H9 (cell line): ENCODE measurements around the gene LDB1. TPM values are rescaled to one million over a fixed set of nuclear protein-coding genes. Genes with fewer than 3 reads are reported as not detected.

Source experiments
- DNase-seq: peaks from one replicate; pipeline ENCODE4 v3.0.0-alpha.2; 2017
- H2AFZ ChIP-seq: one replicate; pipeline ENCODE4 v1.6.1; 2013; ENCODE audit warnings: mild to moderate bottlenecking, low read length, control low read depth, moderate library complexity
- H2AK5ac ChIP-seq: 2 replicates; pipeline ENCODE4 v1.6.1; 2013; ENCODE audit warnings: low read length, control low read depth, mixed read lengths; ENCODE audit not compliant: insufficient read length
- H2BK120ac ChIP-seq: one replicate; pipeline ENCODE4 v1.6.1; 2013; ENCODE audit warnings: low read depth, mild to moderate bottlenecking, low read length, control low read depth, inconsistent platforms; ENCODE audit not compliant: poor library complexity, severe bottlenecking
- H2BK12ac ChIP-seq: 2 replicates; pipeline ENCODE4 v1.6.1; 2013; ENCODE audit warnings: low read length, control low read depth, mixed read lengths, low read depth; ENCODE audit not compliant: insufficient read length
- H2BK15ac ChIP-seq: 2 replicates; pipeline ENCODE4 v1.6.1; 2013; ENCODE audit warnings: low read depth, low read length, control low read depth
- H2BK20ac ChIP-seq: one replicate; pipeline ENCODE4 v1.6.1; 2013; ENCODE audit warnings: low read depth, mild to moderate bottlenecking, low read length, control low read depth, inconsistent platforms; ENCODE audit not compliant: poor library complexity, severe bottlenecking
- H2BK5ac ChIP-seq: 2 replicates; pipeline ENCODE4 v1.6.1; 2013; ENCODE audit warnings: low read length, control low read depth, mixed read lengths; ENCODE audit not compliant: insufficient read length
- H3K14ac ChIP-seq: 2 replicates; pipeline ENCODE4 v1.6.1; 2013; ENCODE audit warnings: low read length, control low read depth; ENCODE audit not compliant: insufficient read depth
- H3K18ac ChIP-seq: 2 replicates; pipeline ENCODE4 v1.6.1; 2013; ENCODE audit warnings: low read depth, mild to moderate bottlenecking, mixed read lengths, low read length, control low read depth; ENCODE audit not compliant: insufficient read length
- H3K23ac ChIP-seq: 2 replicates; pipeline ENCODE4 v1.6.1; 2013; ENCODE audit warnings: low read length, control low read depth, mixed read lengths, low read depth; ENCODE audit not compliant: insufficient read length
- H3K23me2 ChIP-seq: 2 replicates; pipeline ENCODE4 v1.6.1; 2013; ENCODE audit warnings: low read depth, mild to moderate bottlenecking, mixed read lengths, low read length, control low read depth; ENCODE audit not compliant: insufficient read length, poor library complexity, severe bottlenecking
- H3K27ac ChIP-seq: 2 replicates; pipeline ENCODE4 v1.5.1; 2013; ENCODE audit warnings: low read length, control low read depth, mixed read lengths, low read depth; ENCODE audit not compliant: insufficient read length
- H3K27me3 ChIP-seq: 2 replicates; pipeline ENCODE4 v1.6.1; 2013; ENCODE audit warnings: low read length, control low read depth, inconsistent platforms; ENCODE audit not compliant: insufficient read depth
- H3K4ac ChIP-seq: 2 replicates; pipeline ENCODE4 v1.6.1; 2013; ENCODE audit warnings: low read depth, mild to moderate bottlenecking, control low read depth, inconsistent platforms, low read length, moderate library complexity
- H3K4me1 ChIP-seq: 2 replicates; pipeline ENCODE4 v1.6.1; 2013; ENCODE audit warnings: low read length, control low read depth, inconsistent platforms; ENCODE audit not compliant: insufficient read depth
- H3K4me2 ChIP-seq: 2 replicates; pipeline ENCODE4 v1.6.1; 2013; ENCODE audit warnings: low read length, control low read depth, mixed read lengths; ENCODE audit not compliant: insufficient read length, insufficient read depth
- H3K56ac ChIP-seq: 2 replicates; pipeline ENCODE4 v1.6.1; 2013; ENCODE audit warnings: low read depth, mild to moderate bottlenecking, mixed read lengths, low read length, control low read depth; ENCODE audit not compliant: insufficient read length
- H3K79me1 ChIP-seq: 2 replicates; pipeline ENCODE4 v1.6.1; 2013; ENCODE audit warnings: low read depth, mild to moderate bottlenecking, moderate library complexity, low read length, control low read depth, inconsistent platforms; ENCODE audit not compliant: insufficient read depth, poor library complexity, severe bottlenecking
- H3K79me2 ChIP-seq: 2 replicates; pipeline ENCODE4 v1.6.1; 2013; ENCODE audit warnings: low read length, control low read depth, inconsistent platforms; ENCODE audit not compliant: insufficient read depth
- H3K9ac ChIP-seq: 2 replicates; pipeline ENCODE4 v1.6.1; 2013; ENCODE audit warnings: low read length, control low read depth, mixed read lengths; ENCODE audit not compliant: insufficient read length; ENCODE audit errors: extremely low read depth
- H3K9me3 ChIP-seq: one replicate; pipeline ENCODE4 v1.6.1; 2013; ENCODE audit warnings: low read depth, low read length, inconsistent platforms; ENCODE audit not compliant: control insufficient read depth
- H3T11ph ChIP-seq: one replicate; pipeline ENCODE4 v1.6.1; 2013; ENCODE audit warnings: mild to moderate bottlenecking, low read length, control low read depth, inconsistent platforms
- H4K20me1 ChIP-seq: one replicate; pipeline ENCODE4 v1.6.1; 2013; ENCODE audit not compliant: control insufficient read depth, insufficient read length, insufficient read depth
- H4K5ac ChIP-seq: 2 replicates; pipeline ENCODE4 v1.6.1; 2013; ENCODE audit warnings: low read depth, mild to moderate bottlenecking, mixed read lengths, low read length, control low read depth; ENCODE audit not compliant: insufficient read length
- H4K8ac ChIP-seq: replicated peaks from 2 replicates; pipeline ENCODE4 v1.6.1; 2013; ENCODE audit warnings: low read length, control low read depth, mixed read lengths, low read depth; ENCODE audit not compliant: insufficient read length
- H4K91ac ChIP-seq: 2 replicates; pipeline ENCODE4 v1.6.1; 2013; ENCODE audit warnings: low read depth, mild to moderate bottlenecking, moderate library complexity, mixed read lengths, low read length, control low read depth; ENCODE audit not compliant: insufficient read length
- H3K27ac Mint-ChIP-seq, 3 experiments: 2 replicates in 2 of 3; 3 replicates in 1 of 3; pipeline ENCODE4 v1.8.0; 2020 to 2021; ENCODE audit warnings: mixed read lengths in 3 of 3, mild to moderate bottlenecking in 1 of 3, moderate library complexity in 1 of 3
- H3K27me3 Mint-ChIP-seq: 2 replicates; pipeline ENCODE4 v1.8.0; 2021; ENCODE audit warnings: low read depth, mild to moderate bottlenecking, moderate library complexity, mixed read lengths
- H3K36me3 Mint-ChIP-seq, 3 experiments: 2 replicates in 2 of 3; 3 replicates in 1 of 3; pipeline ENCODE4 v1.8.0; 2020 to 2021; ENCODE audit warnings: low read depth in 3 of 3, mixed read lengths in 3 of 3; ENCODE audit not compliant: insufficient read depth in 1 of 3
- H3K4me1 Mint-ChIP-seq, 2 experiments: 2 replicates each; pipeline ENCODE4 v1.8.0; 2020; ENCODE audit warnings: mixed read lengths in 2 of 2
- H3K4me3 Mint-ChIP-seq, 2 experiments: 2 replicates in 1 of 2; 3 replicates in 1 of 2; pipeline ENCODE4 v1.8.0; 2020 to 2021; ENCODE audit warnings: mild to moderate bottlenecking in 2 of 2, mixed read lengths in 2 of 2, moderate library complexity in 1 of 2
- H3K9me3 Mint-ChIP-seq, 2 experiments: 2 replicates in 1 of 2; 3 replicates in 1 of 2; pipeline ENCODE4 v1.8.0; 2020; ENCODE audit warnings: mild to moderate bottlenecking in 2 of 2, mixed read lengths in 2 of 2, moderate library complexity in 1 of 2
- CTCF ChIP-seq: fragments of 200-600 bp; sonication (generic); conservative IDR thresholded peaks from 3 replicates; pipeline ENCODE4 v1.8.0; 2021; ENCODE audit warnings: antibody characterized with exemption, mild to moderate bottlenecking
- WGBS: extraction: QIAGEN DNeasy Blood & Tissue Kit; methylation state at CpG from one replicate; pipeline ENCODE4 v1.1.7; 2013; ENCODE audit warnings: missing lambda C conversion rate, low lambda C conversion rate, mixed read lengths; ENCODE audit not compliant: insufficient read length; ENCODE audit errors: extremely low coverage; 5-methylcytosine and 5-hydroxymethylcytosine counted together
- total RNA-seq: library from RNA; stranded (reverse); gene quantifications from 2 replicates; pipeline ENCODE4 v1.2.1, GENCODE V29; 2021

LDB1 gene
- total RNA-seq, 1 experiment from 2014 or later, result 80.5 TPM

GRCh38 chr10:102131286-102132170 is 11.4 kb upstream of the LDB1 start:
- Histone ChIP-seq H3K27me3 (no peaks in the 10 kb centered on the region), H4K91ac (no peak overlapping the region), H3K9me3 (no peaks in the 10 kb centered on the region), H4K20me1 (no peaks in the 10 kb centered on the region), H2AK5ac (no peak overlapping the region), H4K8ac (no peak overlapping the region), H3K4me1 (no peaks in the 10 kb centered on the region; the same call in 1 of the 2 replicates), H2AFZ (no peak overlapping the region), H3K23me2 (peaks cover 11% of the 10 kb centered on the region), H2BK5ac (no peak overlapping the region), H4K5ac (no peak overlapping the region), H3K27ac (no peak overlapping the region), H3T11ph (no peak overlapping the region), H2BK12ac (no peak overlapping the region), H3K56ac (no peak overlapping the region), H3K9ac (no peak overlapping the region), H2BK15ac (no peak overlapping the region), H3K23ac (no peak overlapping the region), H3K14ac (no peak overlapping the region), H2BK120ac (no peak overlapping the region), H3K18ac (no peak overlapping the region), H2BK20ac (no peak overlapping the region), H3K79me2 (peaks cover 33% of the 10 kb centered on the region), H3K79me1 (peaks cover 6% of the 10 kb centered on the region), H3K4ac (no peak overlapping the region), H3K4me2 (no peak overlapping the region)
- Mint-ChIP-seq H3K27ac (no peak overlapping the region), H3K36me3 (peaks cover 12 to 23% (median 12%) of the 10 kb centered on the region in 3 experiments; a peak in 6 of 7 replicates), H3K4me3 (peak overlapping the region in 1 of 2 experiments; percentile 97; a peak in 3 of 5 replicates), H3K4me1 (peaks cover 21 to 24% of the 10 kb centered on the region in 2 experiments), H3K9me3 (no peaks in the 10 kb centered on the region; a peak in 1 of 5 replicates), H3K27me3 (peaks cover 2% of the 10 kb centered on the region; the same call in 1 of the 2 replicates)
- WGBS, result no CpG with 5 or more reads among the region's 8 CpGs
- DNase-seq, result no peak
- TF ChIP-seq CTCF, result no peak
